ENCODE measurements around the gene LYRM4.

- TF ChIP-seq CTCF (IDR thresholded peaks at IDR 0.05) (no peak), POLR2A (IDR thresholded peaks at IDR 0.05) (no peak)
Observed at GRCh38 chr6:5278047-5278446, 17.3 kb upstream of the LYRM4 start.
